ENCODE measurements around the gene ASIC1. TPM values are rescaled to one million over a fixed set of nuclear protein-coding genes. Genes with fewer than 3 reads are reported as not detected.
A peak's percentile ranks its signal among the peaks of the same experiment; 100 is the strongest.

Gene ASIC1
- polyA plus RNA-seq, 1 experiment: 7.0 TPM

DNA sequence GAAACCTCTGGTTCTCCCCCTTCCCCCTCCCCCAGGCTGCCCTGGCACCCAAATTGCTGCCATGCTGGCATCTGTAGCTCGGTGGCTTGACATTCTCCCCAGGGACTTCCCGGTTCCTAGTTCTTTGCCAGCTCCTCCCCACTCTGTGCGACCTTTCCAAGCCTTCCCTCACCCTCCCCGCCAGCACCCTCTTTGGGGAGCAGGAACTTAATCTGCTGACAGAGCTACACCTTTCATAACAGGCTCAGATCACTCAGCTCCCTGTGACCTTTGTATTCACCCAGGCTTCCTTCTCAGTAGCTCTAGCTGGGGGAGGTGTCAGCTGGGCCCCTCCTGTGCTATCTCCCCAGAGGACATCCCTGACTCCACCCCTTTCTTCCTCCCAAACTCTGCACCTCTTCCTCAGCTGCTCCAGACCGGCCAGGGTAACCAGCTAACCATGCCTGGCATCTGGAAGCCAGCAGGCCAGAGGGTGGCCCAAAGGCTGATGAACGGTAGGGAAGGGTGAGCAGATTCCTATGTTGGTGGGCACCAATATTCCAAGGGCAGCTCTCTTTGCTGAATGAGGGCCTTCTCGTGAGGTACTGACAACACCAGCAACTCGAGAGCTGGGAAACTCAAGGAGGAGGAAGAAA is 52.8 kb downstream of the ASIC1 start:
- ChIA-PET CTCF (interaction anchor here (0.6 to 5.2 kb wide), 26 partner anchors 8 to 431 kb away, joined by 3 to 62 read pairs (median 9); partner anchors contain the start of genes CERS5 and GPD1), POLR2A (interaction anchor here (0.5 to 3.0 kb wide), 3 partner anchors 25 to 60 kb away, joined by 3 to 8 read pairs (median 3); partner anchors contain the start of genes CERS5 and SMARCD1)
- no peak for DNase-seq (ENCODE audit: low read depth)
- Histone ChIP-seq H3K4me3 (ENCODE audit: low read depth, low read length) (no peak overlapping the region), H3K36me3 (ENCODE audit: control insufficient read depth, insufficient read depth, low read length) (no peaks in the 10 kb centered on the region), H3K27me3 (ENCODE audit: control insufficient read depth, insufficient read depth, low read length) (no peaks in the 10 kb centered on the region)
- TF ChIP-seq, protein P1, sequence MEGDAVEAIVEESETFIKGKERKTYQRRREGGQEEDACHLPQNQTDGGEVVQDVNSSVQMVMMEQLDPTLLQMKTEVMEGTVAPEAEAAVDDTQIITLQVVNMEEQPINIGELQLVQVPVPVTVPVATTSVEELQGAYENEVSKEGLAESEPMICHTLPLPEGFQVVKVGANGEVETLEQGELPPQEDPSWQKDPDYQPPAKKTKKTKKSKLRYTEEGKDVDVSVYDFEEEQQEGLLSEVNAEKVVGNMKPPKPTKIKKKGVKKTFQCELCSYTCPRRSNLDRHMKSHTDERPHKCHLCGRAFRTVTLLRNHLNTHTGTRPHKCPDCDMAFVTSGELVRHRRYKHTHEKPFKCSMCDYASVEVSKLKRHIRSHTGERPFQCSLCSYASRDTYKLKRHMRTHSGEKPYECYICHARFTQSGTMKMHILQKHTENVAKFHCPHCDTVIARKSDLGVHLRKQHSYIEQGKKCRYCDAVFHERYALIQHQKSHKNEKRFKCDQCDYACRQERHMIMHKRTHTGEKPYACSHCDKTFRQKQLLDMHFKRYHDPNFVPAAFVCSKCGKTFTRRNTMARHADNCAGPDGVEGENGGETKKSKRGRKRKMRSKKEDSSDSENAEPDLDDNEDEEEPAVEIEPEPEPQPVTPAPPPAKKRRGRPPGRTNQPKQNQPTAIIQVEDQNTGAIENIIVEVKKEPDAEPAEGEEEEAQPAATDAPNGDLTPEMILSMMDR (IDR thresholded peaks at IDR 0.05; ENCODE audit: insufficient read depth, low read depth, low read length): no peak

DNA sequence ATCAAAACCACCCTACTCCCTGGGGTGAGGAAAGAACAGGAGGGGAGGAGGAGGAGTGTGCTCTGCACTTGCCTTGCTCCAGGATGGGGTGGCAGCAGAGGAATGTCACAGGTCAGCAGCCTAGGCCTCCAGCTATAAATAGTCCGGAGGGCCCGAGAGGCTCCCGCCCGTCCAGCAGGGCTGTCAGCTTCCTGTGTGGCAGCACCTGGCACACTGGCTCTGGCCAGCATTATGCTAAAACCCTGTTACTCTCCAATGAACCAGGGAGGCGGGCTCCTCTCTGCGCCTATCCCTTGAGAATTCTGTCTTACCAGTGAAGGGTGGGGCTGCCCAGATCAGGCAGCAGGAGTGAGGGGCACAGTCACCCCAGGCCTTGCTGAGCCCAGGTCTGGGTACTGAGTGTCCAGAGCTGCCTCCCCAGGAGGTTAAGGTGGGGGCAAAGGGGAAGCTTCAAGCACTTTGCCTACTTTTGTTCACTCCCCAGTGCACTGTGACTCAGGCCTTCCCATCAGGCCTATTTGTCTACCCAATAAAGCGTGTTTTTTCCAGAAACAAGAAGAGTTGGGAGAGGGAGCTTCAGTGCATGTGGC is 53.5 kb downstream of the ASIC1 start:
- ChIA-PET POLR2A (interaction anchor here (0.5 to 3.0 kb wide), 4 partner anchors 26 to 59 kb away, joined by 3 to 8 read pairs (median 4); partner anchors contain the start of genes CERS5 and SMARCD1), CTCF (interaction anchor here (0.6 to 5.2 kb wide), 41 partner anchors 9 to 430 kb away, joined by 3 to 62 read pairs (median 5); partner anchors contain the start of genes CERS5 and GPD1)
- TF ChIP-seq, protein P1 (IDR thresholded peaks at IDR 0.05; ENCODE audit: insufficient read depth, low read depth, low read length): no peak

DNA sequence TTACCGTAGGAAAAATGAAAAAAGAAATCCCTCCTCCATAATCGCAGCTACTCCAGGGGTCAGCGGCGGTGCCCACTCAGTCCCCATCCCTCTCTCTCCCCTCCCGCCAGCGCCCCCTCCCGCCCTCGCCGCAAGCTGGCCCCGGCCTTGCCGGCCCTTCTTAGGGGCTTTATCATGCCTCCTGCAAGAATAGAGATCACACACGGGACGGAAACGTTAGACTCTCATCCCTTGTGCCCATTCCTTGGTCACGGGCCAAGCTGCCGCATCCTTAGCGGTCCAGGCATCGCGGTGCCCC is 53.9 kb downstream of the ASIC1 start:
- Histone ChIP-seq H3K27me3 (ENCODE audit: control insufficient read depth, insufficient read depth, low read length) (no peaks in the 10 kb centered on the region), H3K4me3 (ENCODE audit: low read depth, low read length) (peak overlapping the region; percentile 23), H3K36me3 (ENCODE audit: control insufficient read depth, insufficient read depth, low read length) (no peaks in the 10 kb centered on the region)
- TF ChIP-seq, protein P1 (IDR thresholded peaks at IDR 0.05; ENCODE audit: insufficient read depth, low read depth, low read length): no peak
- DNase-seq (ENCODE audit: low read depth): no peak
- CTCF ChIA-PET: interaction anchor here (0.6 to 5.2 kb wide), 48 partner anchors 9 to 1112 kb away, joined by 3 to 62 read pairs (median 4); partner anchors contain the start of genes CERS5 and GPD1
- POLR2A ChIA-PET: interaction anchor here (0.9 to 3.0 kb wide), 3 partner anchors 26 to 56 kb away, joined by 3 to 8 read pairs (median 5); partner anchors contain the start of genes CERS5 and SMARCD1

More for the DNA sequence above, 53.5 kb downstream of the ASIC1 start:
- no peaks in the 10 kb centered on the region for H3K36me3 ChIP-seq (ENCODE audit: control insufficient read depth, insufficient read depth, low read length)
- H3K27me3 ChIP-seq (ENCODE audit: control insufficient read depth, insufficient read depth, low read length): no peaks in the 10 kb centered on the region
- H3K4me3 ChIP-seq (ENCODE audit: low read depth, low read length): no peak overlapping the region
- no peak for DNase-seq (ENCODE audit: low read depth)

DNA sequence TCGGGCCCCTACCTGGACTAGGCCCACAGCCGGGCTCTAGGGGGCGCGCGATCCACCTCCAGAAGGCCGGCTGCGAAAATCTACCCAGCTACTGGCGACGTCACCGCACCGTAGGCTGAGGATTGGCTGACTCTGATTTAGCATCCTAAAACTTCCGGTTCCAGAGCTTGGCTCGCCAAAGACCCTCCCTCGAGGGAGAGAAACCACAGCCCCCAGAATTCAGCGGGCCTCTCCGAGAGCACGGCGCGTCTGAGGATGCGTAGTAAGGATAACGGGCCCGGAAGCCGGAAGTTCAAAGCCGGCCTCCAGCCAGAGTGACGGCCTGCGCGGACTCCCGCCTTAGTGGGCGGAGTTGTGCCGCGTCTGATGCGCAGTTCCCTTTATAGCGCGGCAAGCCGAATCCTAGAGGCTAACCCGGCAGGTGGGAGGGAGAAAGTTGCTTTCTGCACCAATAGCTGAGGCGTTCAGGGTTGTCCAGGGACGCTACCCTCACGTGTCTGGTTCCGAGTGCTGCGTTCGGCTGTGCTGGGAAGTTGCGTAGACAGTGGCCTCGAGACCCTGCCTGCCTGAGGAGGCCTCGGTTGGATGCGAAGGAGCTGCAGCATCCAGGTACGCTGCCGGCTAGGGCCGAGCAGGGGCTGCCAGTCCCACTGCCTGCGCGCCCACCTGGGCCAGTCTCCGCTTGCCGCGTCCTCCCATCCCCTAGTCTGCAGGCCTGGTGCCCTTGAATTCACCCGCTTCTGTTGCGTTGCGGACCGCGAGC is 54.5 kb downstream of the ASIC1 start, which contains the start of gene COX14:
TSS of gene COX14 (plus strand) at position 544 of the 763 bp plus-strand sequence. CDS start 7,808 bp downstream, outside the sequence.
- CTCF ChIA-PET: interaction anchor here (0.6 to 5.2 kb wide), 49 partner anchors 9 to 1112 kb away, joined by 3 to 62 read pairs (median 4); partner anchors contain the start of genes CERS5, GPD1 and SMARCD1

More for the DNA sequence above, 54.5 kb downstream of the ASIC1 start, which contains the start of gene COX14:
- Histone ChIP-seq H3K36me3 (ENCODE audit: control insufficient read depth, insufficient read depth, low read length) (peaks cover 2% of the 10 kb centered on the region; the same call in 1 of the 2 replicates), H3K27me3 (ENCODE audit: control insufficient read depth, insufficient read depth, low read length) (no peaks in the 10 kb centered on the region), H3K4me3 (ENCODE audit: low read depth, low read length) (peak within 1 kb of the TSS; percentile 100)
- TF ChIP-seq, protein P1 (IDR thresholded peaks at IDR 0.05; ENCODE audit: insufficient read depth, low read depth, low read length): peak; percentile 98
- POLR2A ChIA-PET: interaction anchor here (0.9 to 3.0 kb wide), 4 partner anchors 27 to 74 kb away, joined by 3 to 8 read pairs (median 4); partner anchors contain the start of genes CERS5 and SMARCD1
- DNase-seq (ENCODE audit: low read depth): peak; percentile 98
